ENCODE measurements around the gene PIEZO2. TPM values are rescaled to one million over a fixed set of nuclear protein-coding genes. Genes with fewer than 3 reads are reported as not detected.

Gene PIEZO2
- total RNA-seq, 1 experiment from 2014 or later, result 0.57 TPM

- ChIA-PET POLR2A (no interaction called here), CTCF (no interaction called here)
- ATAC-seq (no peak), DNase-seq (ENCODE audit: low read depth, low spot score) (no peak)
- H3K27me3 ChIP-seq (ENCODE audit: control insufficient read depth, insufficient read depth, low read length), result no peaks in the 10 kb centered on the region
- TF ChIP-seq POLR2AphosphoS5 (IDR thresholded peaks at IDR 0.05; ENCODE audit: low read depth, low read length) (no peak), SIN3A (IDR thresholded peaks at IDR 0.05; ENCODE audit: borderline replicate concordance, insufficient read depth, low read depth, low read length) (no peak), REST (IDR thresholded peaks at IDR 0.05; ENCODE audit: insufficient read depth in 1 of 2, low read depth in 2 of 2, low read length in 1 of 2) (no peak), TCF7L2 (IDR thresholded peaks at IDR 0.05; ENCODE audit: low read depth, low read length) (no peak)
- TF ChIP-seq, protein P1, sequence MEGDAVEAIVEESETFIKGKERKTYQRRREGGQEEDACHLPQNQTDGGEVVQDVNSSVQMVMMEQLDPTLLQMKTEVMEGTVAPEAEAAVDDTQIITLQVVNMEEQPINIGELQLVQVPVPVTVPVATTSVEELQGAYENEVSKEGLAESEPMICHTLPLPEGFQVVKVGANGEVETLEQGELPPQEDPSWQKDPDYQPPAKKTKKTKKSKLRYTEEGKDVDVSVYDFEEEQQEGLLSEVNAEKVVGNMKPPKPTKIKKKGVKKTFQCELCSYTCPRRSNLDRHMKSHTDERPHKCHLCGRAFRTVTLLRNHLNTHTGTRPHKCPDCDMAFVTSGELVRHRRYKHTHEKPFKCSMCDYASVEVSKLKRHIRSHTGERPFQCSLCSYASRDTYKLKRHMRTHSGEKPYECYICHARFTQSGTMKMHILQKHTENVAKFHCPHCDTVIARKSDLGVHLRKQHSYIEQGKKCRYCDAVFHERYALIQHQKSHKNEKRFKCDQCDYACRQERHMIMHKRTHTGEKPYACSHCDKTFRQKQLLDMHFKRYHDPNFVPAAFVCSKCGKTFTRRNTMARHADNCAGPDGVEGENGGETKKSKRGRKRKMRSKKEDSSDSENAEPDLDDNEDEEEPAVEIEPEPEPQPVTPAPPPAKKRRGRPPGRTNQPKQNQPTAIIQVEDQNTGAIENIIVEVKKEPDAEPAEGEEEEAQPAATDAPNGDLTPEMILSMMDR (IDR thresholded peaks at IDR 0.05), result no peak
- intact Hi-C loops (cut with micrococcal nuclease; ENCODE audit: unreplicated experiment), result no loop called here
- H3K36me3 ChIP-seq (ENCODE audit: control insufficient read depth, insufficient read depth, low read length), result no peaks in the 10 kb centered on the region
- no TSS peak for BruUV-seq (replicated peaks)
- no peak overlapping the region for H3K27ac ChIP-seq (ENCODE audit: low read length)
- H3K9me3 ChIP-seq (ENCODE audit: control insufficient read depth, insufficient read depth, low read depth, low read length), result no peaks in the 10 kb centered on the region
- no peak overlapping the region for H3K4me3 ChIP-seq (ENCODE audit: low read depth in 2 of 2, low read length in 2 of 2)
- no peaks in the 10 kb centered on the region for H3K4me1 ChIP-seq (ENCODE audit: control insufficient read depth, insufficient read depth, low read length)
- in situ Hi-C loops (cut with HindIII; ENCODE audit: low pct_unique_long_range_greater_than_20kb, low sequenced_read_pairs), result no loop called here
Observed at GRCh38 chr18:11118051-11118766, 31.2 kb downstream of the PIEZO2 start.

GRCh38 chr18:11115276-11115675, 34.1 kb downstream of the PIEZO2 start:
- intact Hi-C loops (cut with micrococcal nuclease; ENCODE audit: unreplicated experiment) (no loop called here), in situ Hi-C loops (cut with HindIII; ENCODE audit: low pct_unique_long_range_greater_than_20kb, low sequenced_read_pairs) (no loop called here)
- Histone ChIP-seq H3K27me3 (ENCODE audit: control insufficient read depth, insufficient read depth, low read length) (no peaks in the 10 kb centered on the region), H3K9me3 (ENCODE audit: control insufficient read depth, insufficient read depth, low read depth, low read length) (no peaks in the 10 kb centered on the region), H3K36me3 (ENCODE audit: control insufficient read depth, insufficient read depth, low read length) (no peaks in the 10 kb centered on the region), H3K4me1 (ENCODE audit: control insufficient read depth, insufficient read depth, low read length) (no peaks in the 10 kb centered on the region), H3K4me3 (ENCODE audit: low read depth in 2 of 2, low read length in 2 of 2) (no peak overlapping the region), H3K27ac (ENCODE audit: low read length) (no peak overlapping the region)
- no peak for DNase-seq (ENCODE audit: low read depth, low spot score)
- POLR2A ChIA-PET, result no interaction called here
- CTCF ChIA-PET, result no interaction called here
- BruUV-seq (replicated peaks), result no TSS peak
- no peak for ATAC-seq
- TF ChIP-seq POLR2AphosphoS5 (IDR thresholded peaks at IDR 0.05; ENCODE audit: low read depth, low read length) (no peak), REST (IDR thresholded peaks at IDR 0.05; ENCODE audit: insufficient read depth in 1 of 2, low read depth in 2 of 2, low read length in 1 of 2) (no peak), TCF7L2 (IDR thresholded peaks at IDR 0.05; ENCODE audit: low read depth, low read length) (no peak), SIN3A (IDR thresholded peaks at IDR 0.05; ENCODE audit: borderline replicate concordance, insufficient read depth, low read depth, low read length) (no peak)
- TF ChIP-seq, protein P1 (IDR thresholded peaks at IDR 0.05), result no peak

Data from Panc1 (cell line).